Measurements from ENCODE around the gene FGD4.
"Not testable (repeated sequence)": the region's sequence is repeated elsewhere in the genome, so short reads cannot be mapped to it uniquely, and the experiment has no call there.

The FGD4 gene

GRCh38 chr12:32496946-32497345 lies 97.6 kb downstream of the FGD4 start:
- DNase-seq: no peak

GRCh38 chr12:32497864-32498263 lies 98.5 kb downstream of the FGD4 start:
- DNase-seq: no peak

GRCh38 chr12:32499048-32499447 lies 99.7 kb downstream of the FGD4 start:
- DNase-seq: no peak

DNA sequence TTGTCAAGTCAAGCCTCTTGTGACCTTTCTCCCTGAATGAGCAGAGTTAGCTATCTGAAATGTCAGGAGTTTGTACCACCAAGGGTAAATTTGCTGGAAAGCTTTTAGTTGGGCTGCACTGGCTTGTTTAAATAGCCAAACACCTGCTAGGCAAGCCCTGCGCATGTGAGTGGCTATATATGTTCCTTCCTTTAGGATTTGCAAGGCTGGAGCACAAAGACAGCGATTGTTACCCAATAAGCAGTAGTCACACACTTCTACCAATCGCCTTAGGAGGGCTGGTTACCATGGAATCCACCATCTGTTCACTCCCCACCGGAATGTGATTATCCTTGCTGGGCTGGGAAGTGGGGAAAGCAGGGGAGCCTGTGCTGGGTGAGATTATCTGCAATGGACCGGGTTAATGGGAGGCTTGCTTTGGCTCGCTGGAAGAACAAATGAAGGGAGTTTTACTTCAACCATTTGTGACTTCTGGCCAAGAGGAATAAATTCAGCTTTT lies 102.5 kb downstream of the FGD4 start:
- DNase-seq: peak; percentile 95 to 98

GRCh38 chr12:32502693-32503502 lies 103.5 kb downstream of the FGD4 start:
- peak; percentile 18 to 36 for DNase-seq

DNA sequence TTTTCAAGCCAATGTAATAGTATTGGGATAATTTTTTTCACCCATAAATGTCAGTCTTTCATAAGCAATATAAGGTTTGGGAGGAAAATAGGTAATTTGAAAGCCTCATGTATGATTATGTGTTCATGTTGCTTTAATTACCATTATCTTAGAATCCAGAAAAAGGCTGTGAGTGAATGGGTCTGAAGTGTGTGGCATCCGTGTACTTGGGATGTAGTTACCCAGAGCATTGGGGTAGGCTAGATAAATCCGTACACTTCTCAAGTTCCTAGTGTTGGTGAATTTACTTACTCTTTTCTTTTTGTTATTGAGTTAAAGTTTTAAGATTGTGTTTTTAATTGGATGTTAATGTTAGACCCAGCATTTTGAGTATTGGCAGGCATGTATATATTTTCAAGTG lies 104.4 kb downstream of the FGD4 start:
- no peak for DNase-seq

DNA sequence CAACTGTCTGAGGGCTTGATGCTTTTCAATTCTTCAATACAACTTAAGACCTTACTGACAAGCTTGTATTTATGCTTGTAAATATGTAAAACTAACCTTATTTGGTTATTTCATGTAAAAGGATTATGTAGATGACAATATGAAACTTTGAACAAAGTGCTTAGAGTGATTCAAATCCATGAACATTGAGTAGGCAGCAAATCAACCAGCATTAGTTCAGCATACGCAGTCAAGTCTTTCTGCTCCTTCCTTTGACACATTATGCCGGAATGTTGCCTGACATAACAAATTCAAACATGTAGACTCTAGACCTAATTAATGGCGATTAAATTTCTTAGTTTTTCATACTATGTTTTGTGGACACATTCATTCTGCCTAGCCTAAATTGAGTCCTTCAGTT lies 105.2 kb downstream of the FGD4 start:
- no peak for DNase-seq

DNA sequence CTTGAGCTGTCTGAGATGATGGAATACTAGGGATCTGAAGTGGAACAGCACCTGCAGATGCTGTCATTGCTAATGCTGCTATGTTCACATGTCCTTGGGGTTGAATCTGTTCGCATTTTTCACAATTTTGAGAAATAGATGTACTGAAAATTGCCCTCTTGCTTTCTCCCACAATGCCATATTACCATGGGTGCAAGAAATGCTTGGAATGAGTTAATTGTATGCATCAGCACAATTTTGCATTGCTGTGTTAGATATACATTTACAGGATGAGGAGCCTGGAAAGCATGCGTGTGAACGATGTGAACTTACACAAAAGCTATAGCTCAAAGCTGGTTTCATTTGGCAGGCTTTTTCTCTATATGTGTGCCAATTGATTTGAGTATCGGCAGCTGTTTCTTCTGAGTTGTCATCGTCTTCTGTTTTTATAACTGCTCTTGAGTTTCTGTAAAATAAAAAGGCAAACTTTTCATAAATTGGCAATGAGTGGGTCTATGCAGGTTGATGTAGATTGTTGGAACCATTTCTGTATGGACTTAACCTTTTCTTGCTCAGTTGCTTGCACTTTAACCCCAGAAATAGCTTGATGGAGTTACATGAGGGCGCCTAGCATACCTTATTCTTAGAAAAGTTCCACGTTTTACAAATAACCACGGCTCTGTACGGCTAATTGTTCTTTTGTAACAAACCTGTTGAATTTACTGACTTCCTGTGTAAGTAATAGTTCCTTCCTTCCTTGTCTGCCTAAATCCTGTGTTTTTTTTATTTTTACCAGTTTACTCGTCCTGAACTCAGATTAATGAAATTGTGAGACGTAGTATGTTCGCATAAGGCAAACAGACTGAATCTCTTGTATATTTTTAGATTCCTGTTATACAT lies 105.9 kb downstream of the FGD4 start:
- DNase-seq: no peak

GRCh38 chr12:32507096-32507941 lies 108.0 kb downstream of the FGD4 start:
- not testable (repeated sequence) for DNase-seq

DNA sequence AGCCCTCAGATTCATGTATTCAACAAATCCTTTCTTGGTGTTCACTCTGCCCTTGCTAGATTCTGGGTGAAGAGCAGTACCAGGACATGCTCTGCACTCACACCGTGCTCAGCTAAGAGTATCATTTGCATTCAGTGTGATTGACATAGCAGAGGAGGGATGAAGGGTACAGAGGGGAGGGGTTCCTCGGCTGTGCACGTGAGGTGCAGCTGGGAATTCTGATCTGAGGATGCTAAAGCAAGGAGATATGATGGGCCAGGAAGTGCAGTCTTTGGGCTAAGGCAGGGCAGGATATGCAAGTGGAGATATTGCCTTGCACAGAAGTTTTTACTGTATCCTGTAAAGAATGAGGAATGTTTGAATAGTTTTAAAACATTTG lies 108.6 kb downstream of the FGD4 start:
- no peak for DNase-seq

DNA sequence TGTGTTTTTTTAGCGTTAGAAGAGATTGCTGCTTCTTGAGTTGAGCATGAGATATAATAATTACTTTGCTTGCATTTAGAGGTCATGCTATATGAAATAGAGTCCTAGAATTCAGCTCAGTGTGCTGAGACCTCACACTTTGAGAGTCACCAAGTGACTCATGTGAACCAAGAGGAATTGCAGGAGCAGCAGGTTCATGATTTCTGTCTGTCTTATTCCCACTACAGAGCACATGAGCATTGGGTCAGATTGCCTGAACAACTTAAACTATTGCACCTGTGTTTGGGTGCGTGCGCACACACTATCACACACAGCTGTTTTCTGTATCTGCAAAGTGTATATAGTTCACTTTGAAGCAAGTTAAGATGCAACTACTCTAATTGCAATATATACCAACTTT lies 109.3 kb downstream of the FGD4 start:
- no peak for DNase-seq

DNA sequence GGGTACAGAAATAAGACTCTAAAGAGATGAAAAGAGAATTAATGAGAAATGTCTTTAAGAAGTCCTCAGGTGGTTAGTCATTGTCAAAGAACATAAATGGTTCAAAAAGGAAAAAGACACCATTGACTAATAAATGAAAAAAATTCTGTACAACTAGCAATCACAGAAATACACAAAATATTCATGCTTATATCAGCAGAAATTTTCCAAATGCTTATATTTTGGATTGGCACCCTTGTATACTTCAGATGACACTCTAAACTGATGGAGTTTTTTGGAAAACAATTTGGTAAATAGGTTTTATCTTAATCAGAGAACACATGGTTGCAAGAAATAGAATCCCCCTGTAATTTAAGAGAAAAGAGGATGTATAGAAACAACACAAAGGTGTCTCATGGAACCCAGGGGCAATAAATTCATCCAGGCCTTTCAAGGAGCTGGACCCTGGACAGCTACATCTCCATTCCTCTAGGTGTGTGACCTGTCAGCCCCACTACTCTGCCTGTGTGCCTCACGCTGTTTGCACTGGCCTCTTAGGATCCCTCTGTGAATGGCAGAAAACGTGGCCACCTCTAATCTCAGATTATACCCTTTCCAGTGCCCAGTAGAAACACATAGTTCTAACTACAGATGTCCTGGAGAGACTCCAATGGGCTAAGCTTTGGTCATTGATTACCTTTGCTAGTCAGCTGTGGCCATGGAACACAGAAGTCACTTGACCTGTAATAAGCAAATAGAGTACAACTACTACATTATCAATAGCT lies 110.2 kb downstream of the FGD4 start:
- no peak for DNase-seq

- DNase-seq: not testable (repeated sequence)
These were observed 112.6 kb downstream of the FGD4 start for GRCh38 chr12:32511976-32512375.

DNA sequence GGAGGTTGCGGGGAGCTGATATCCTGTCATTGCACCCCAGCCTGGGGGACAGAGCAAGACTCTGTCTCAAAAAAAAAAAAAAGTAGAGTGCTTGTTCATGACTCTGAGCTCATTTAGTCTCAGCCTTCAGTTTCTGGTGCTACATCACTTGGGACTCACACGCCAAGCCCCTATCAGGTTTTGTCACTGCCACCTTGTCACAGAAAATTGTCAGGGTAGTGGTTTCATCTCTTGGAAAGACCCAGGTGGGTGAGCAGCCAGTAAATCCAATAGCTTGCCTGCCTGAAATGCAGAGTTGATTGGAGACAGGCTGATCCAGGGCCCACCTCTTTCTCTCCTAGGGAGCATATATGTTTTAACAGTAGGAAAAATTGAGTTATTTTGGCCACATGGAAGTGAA lies 113.0 kb downstream of the FGD4 start:
- no peak for DNase-seq

DNA sequence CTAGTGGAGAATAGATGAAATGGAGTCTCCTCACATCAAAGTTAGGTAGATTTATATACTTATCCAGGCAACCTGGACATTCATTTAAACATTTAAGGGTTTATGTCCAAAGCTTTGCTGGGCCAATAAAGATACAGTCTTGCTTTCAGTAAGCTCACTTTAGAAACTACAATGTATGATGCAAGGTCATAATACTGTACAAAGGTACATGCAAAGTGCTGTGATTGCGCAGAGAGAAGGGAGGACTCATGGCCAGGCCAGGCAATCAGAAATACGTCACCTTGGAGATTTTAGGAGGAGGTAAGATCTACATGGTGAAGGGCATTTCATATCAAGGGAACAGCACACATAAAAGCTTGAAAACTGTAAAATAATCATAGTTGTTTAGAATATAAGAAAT lies 113.6 kb downstream of the FGD4 start:
- DNase-seq: no peak

- peak in 1 of 2 experiments; percentile 11 for DNase-seq
These were observed 115.9 kb downstream of the FGD4 start for GRCh38 chr12:32515137-32515873.

- DNase-seq: no peak
These were observed 116.9 kb downstream of the FGD4 start for GRCh38 chr12:32516230-32516629.

DNA sequence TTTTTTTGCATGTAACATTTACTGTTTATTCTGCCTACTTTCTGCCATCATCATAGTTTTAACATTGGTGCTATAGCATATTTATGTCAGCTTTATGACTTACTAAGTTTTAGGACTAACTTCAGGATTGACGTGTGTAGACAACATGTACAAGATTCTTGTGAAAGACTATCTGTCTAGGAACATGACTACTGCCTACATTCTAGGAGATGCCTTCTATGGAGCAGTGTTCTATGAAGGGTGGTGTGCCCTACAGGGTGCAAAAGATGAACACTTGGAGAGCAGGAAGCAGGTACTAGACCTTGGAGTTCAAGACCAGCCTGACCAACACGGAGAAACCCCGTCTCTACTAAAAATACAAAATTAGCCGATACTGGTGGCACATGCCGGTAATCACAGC lies 118.6 kb downstream of the FGD4 start:
- no peak for DNase-seq

DNA sequence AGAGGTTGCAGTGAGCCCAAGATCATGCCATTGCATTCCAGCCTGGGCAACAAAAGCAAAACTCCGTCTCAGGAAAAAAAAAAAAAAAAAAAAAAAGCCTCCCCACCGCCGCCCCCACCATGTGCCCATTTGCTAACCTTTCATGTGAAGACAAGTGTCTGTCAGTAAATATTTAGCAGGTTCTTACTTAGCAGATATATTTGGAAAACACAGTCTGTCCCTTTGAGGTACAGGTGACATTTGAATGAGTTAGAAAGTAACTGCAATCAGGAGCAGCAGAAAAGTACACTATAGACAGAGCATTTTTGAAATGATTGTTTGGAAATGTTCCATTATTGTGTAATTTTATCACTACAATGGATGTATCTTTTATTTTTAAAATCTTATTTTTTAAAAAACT lies 119.7 kb downstream of the FGD4 start:
- DNase-seq: no peak

GRCh38 chr12:32522331-32523221 lies 123.2 kb downstream of the FGD4 start:
- no peak for DNase-seq
